ENCODE measurements around the gene PLPP3. TPM values are rescaled to one million over a fixed set of nuclear protein-coding genes. Genes with fewer than 3 reads are reported as not detected.

PLPP3 gene
- total RNA-seq, 1 donor = 1.4 TPM

DNA sequence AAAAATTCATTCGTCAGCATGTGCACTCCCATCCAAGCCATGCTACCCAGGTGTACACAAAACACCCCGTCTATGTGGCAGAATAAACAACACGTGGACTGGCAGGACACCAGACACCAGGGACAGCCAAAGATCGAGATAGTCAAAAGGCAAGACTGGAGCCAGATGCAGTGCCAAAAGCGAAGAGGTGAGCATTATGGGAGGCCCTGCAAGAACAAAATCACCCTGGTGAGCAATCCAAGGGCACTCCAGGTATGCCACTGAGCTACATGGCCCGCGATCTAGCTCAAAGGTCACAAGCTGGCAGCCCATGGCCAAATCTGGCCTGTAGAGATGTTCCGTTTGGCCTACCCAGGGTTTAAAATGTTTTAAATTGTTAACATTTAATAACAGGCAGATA lies 33.7 kb downstream of the PLPP3 start:
- Histone ChIP-seq H3K27me3 (ENCODE audit: insufficient read depth, low read length) (no peaks in the 10 kb centered on the region), H3K4me1 (ENCODE audit: insufficient read depth, low read length) (no peaks in the 10 kb centered on the region), H3K9me3 (ENCODE audit: low read depth, low read length) (no peaks in the 10 kb centered on the region), H3K4me3 (ENCODE audit: low read length) (no peak overlapping the region)

DNA sequence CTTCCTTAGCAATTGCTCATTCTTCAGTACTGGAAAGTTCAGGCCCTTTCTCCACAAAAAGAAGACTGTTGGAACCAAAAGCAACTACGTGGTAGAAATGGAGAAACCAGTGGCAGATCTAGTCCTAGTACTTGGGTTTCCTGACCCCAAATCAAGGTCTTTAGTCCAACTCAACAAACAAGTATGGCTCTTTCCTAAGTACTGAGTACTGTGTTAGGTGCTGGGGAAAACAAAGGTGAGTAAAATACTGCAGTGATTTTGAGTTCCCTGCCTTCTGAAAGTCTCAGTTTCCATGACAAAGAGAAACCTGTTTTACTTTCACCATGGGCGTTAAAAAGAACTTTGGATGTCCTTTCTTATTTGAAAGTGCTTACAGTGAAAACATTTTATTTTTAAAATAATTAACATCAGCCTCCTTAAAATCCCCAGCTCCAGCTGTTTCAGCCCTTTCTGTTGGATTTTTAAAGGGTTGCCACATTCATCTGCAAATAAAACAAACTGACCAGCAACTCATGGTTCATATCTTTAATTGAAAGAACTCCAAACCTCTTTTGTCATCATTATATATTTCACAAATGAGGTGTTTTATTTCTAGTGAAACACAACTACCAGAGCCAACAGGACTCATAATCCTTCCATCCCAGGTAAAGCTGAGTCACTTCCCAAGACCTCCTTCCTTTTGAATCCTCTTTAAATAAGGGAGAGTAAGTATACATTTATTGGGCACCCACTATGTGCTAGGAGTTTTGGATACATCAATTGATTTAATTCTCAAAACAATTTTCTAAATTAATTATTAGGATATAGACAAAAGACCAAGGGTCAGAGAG lies 35.4 kb downstream of the PLPP3 start:
- no peaks in the 10 kb centered on the region for H3K9me3 ChIP-seq (ENCODE audit: low read depth, low read length)
- no peaks in the 10 kb centered on the region for H3K4me1 ChIP-seq (ENCODE audit: insufficient read depth, low read length)
- no peak overlapping the region for H3K4me3 ChIP-seq (ENCODE audit: low read length)
- no peaks in the 10 kb centered on the region for H3K27me3 ChIP-seq (ENCODE audit: insufficient read depth, low read length)

GRCh38 chr1:56542651-56543050 lies 36.7 kb downstream of the PLPP3 start:
- H3K27me3 ChIP-seq (ENCODE audit: insufficient read depth, low read length) = no peaks in the 10 kb centered on the region
- H3K4me3 ChIP-seq (ENCODE audit: low read length) = no peak overlapping the region
- no peaks in the 10 kb centered on the region for H3K9me3 ChIP-seq (ENCODE audit: low read depth, low read length)
- H3K4me1 ChIP-seq (ENCODE audit: insufficient read depth, low read length) = no peaks in the 10 kb centered on the region

- Histone ChIP-seq H3K27me3 (ENCODE audit: insufficient read depth, low read length) (no peaks in the 10 kb centered on the region), H3K9me3 (ENCODE audit: low read depth, low read length) (no peaks in the 10 kb centered on the region), H3K4me3 (ENCODE audit: low read length) (no peak overlapping the region), H3K4me1 (ENCODE audit: insufficient read depth, low read length) (no peaks in the 10 kb centered on the region)
Measured at GRCh38 chr1:56541408-56541807, 38.0 kb downstream of the PLPP3 start.

- no peak overlapping the region for H3K4me3 ChIP-seq (ENCODE audit: low read length)
- H3K27me3 ChIP-seq (ENCODE audit: insufficient read depth, low read length) = no peaks in the 10 kb centered on the region
- no peaks in the 10 kb centered on the region for H3K9me3 ChIP-seq (ENCODE audit: low read depth, low read length)
- H3K4me1 ChIP-seq (ENCODE audit: insufficient read depth, low read length) = no peaks in the 10 kb centered on the region
Measured at GRCh38 chr1:56540467-56540866, 38.9 kb downstream of the PLPP3 start.

GRCh38 chr1:56539520-56539931 lies 39.8 kb downstream of the PLPP3 start:
- H3K4me1 ChIP-seq (ENCODE audit: insufficient read depth, low read length) = no peaks in the 10 kb centered on the region
- no peaks in the 10 kb centered on the region for H3K9me3 ChIP-seq (ENCODE audit: low read depth, low read length)
- no peaks in the 10 kb centered on the region for H3K27me3 ChIP-seq (ENCODE audit: insufficient read depth, low read length)
- no peak overlapping the region for H3K4me3 ChIP-seq (ENCODE audit: low read length)

GRCh38 chr1:56538532-56538931 lies 40.8 kb downstream of the PLPP3 start:
- H3K9me3 ChIP-seq (ENCODE audit: low read depth, low read length) = no peaks in the 10 kb centered on the region
- no peaks in the 10 kb centered on the region for H3K4me1 ChIP-seq (ENCODE audit: insufficient read depth, low read length)
- no peaks in the 10 kb centered on the region for H3K27me3 ChIP-seq (ENCODE audit: insufficient read depth, low read length)
- H3K4me3 ChIP-seq (ENCODE audit: low read length) = no peak overlapping the region

- no peaks in the 10 kb centered on the region for H3K4me1 ChIP-seq (ENCODE audit: insufficient read depth, low read length)
- no peak overlapping the region for H3K4me3 ChIP-seq (ENCODE audit: low read length)
- no peaks in the 10 kb centered on the region for H3K9me3 ChIP-seq (ENCODE audit: low read depth, low read length)
- H3K27me3 ChIP-seq (ENCODE audit: insufficient read depth, low read length) = no peaks in the 10 kb centered on the region
Measured at GRCh38 chr1:56537660-56538059, 41.7 kb downstream of the PLPP3 start.

DNA sequence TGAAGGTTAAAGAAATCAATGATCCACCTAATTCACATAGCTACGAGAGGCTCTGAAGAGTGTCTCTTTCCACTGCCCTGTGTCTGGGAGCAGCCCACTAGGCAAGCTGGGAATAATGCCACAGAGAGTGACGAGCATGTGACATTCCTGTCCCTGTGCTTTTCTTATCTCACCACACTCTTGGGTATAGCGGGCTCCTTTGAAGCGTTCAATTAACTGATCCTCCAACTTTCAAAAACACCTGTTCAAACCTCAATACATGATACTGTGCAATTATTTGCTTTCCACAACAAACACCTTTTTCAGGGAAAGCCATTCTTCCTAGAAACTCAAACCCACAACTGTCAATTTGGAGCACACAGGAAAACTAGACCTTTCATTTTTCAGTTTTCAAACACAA lies 43.4 kb downstream of the PLPP3 start:
- H3K4me1 ChIP-seq (ENCODE audit: insufficient read depth, low read length) = no peaks in the 10 kb centered on the region
- peaks cover 2% of the 10 kb centered on the region for H3K27me3 ChIP-seq (ENCODE audit: insufficient read depth, low read length)
- no peak overlapping the region for H3K4me3 ChIP-seq (ENCODE audit: low read length)
- H3K9me3 ChIP-seq (ENCODE audit: low read depth, low read length) = no peaks in the 10 kb centered on the region

DNA sequence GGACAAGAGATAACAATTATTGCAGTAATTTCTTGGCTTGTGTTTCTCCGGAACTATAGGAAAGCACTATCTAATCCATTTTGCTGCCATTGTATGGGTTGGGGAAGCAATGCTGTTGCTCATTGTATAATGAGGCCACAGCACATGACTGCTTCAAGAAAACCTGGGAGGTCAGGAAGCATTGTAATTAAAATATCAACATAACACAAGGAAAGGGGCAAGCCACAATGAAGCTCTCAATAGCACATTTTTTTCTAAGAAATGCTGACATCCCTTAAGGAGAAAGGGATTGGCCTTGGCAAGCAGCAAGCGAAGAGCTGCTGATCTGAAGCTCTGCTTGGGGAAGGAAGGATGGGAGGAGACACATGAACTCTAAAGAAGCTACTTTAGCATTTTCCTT lies 44.0 kb downstream of the PLPP3 start:
- no peaks in the 10 kb centered on the region for H3K4me1 ChIP-seq (ENCODE audit: insufficient read depth, low read length)
- no peaks in the 10 kb centered on the region for H3K9me3 ChIP-seq (ENCODE audit: low read depth, low read length)
- H3K27me3 ChIP-seq (ENCODE audit: insufficient read depth, low read length) = peaks cover 5% of the 10 kb centered on the region
- H3K4me3 ChIP-seq (ENCODE audit: low read length) = no peak overlapping the region

DNA sequence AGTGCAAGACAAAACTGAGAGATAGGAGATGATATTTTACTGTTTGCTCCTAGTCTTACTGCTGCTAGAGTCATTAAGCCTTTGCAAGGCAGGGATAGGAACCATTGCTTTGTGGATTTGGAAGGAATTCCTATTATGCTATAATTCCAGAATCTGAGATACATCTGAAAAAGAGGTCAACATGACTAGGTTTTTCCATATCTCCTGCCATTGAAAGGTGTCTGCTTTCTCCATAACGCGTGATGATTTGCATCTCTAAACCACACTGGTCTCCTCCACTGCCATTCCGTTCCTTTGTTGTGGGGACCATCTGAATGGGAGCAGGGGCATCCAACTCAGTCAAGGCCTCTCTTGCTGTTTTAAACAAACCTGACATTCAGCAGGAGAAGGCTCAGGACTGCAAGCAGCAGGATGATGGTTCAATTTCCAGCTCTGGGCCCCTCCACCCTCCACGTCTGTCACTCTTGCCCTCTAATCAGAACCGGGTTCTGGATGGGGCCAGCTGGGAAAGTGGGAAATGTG lies 45.2 kb downstream of the PLPP3 start:
- H3K27me3 ChIP-seq (ENCODE audit: insufficient read depth, low read length) = peaks cover 12% of the 10 kb centered on the region
- no peak overlapping the region for H3K4me3 ChIP-seq (ENCODE audit: low read length)
- H3K9me3 ChIP-seq (ENCODE audit: low read depth, low read length) = no peaks in the 10 kb centered on the region
- no peaks in the 10 kb centered on the region for H3K4me1 ChIP-seq (ENCODE audit: insufficient read depth, low read length)

DNA sequence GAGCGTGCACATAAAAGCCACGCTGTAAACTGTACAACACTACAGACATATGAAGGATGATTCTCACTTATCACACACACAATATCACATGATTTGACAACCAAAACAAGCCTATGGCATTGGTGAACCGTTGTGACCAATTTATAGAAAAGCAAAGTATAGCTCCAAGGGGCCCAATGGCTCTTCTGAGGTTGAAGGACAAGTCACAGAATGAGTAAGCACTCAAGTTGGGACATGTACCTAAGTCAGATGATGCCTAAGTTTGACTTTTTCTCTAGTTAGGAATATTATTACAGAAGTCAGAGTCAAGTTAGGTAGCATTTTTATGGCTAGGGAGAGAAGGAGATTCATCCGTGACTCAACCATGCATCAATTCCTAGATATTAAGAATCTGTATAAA lies 45.7 kb downstream of the PLPP3 start:
- Histone ChIP-seq H3K27me3 (ENCODE audit: insufficient read depth, low read length) (peaks cover 14% of the 10 kb centered on the region), H3K4me3 (ENCODE audit: low read length) (no peak overlapping the region), H3K9me3 (ENCODE audit: low read depth, low read length) (no peaks in the 10 kb centered on the region), H3K4me1 (ENCODE audit: insufficient read depth, low read length) (no peaks in the 10 kb centered on the region)

DNA sequence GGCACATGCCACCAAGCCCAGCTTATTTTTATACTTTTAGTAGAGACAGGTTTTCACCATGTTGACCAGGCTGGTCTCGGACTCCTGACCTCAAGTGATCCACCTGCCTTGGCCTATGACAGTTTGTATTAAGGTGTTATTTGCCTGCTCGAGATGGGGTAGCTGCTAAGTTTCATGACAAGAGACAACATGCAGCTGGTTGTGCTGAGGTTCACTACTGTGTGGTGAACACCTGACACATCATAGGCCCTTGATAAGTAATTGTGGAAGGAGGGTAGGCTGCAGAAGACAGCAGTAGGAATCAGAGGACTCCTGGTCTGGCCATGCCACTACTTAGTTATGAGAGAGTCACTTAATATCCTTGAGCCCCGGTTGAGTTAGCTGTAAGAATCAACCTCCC lies 46.2 kb downstream of the PLPP3 start:
- H3K27me3 ChIP-seq (ENCODE audit: insufficient read depth, low read length) = peaks cover 18% of the 10 kb centered on the region
- no peaks in the 10 kb centered on the region for H3K9me3 ChIP-seq (ENCODE audit: low read depth, low read length)
- no peak overlapping the region for H3K4me3 ChIP-seq (ENCODE audit: low read length)
- no peaks in the 10 kb centered on the region for H3K4me1 ChIP-seq (ENCODE audit: insufficient read depth, low read length)

GRCh38 chr1:56532350-56532683 lies 47.0 kb downstream of the PLPP3 start:
- Histone ChIP-seq H3K27me3 (ENCODE audit: insufficient read depth, low read length) (peaks cover 27% of the 10 kb centered on the region), H3K9me3 (ENCODE audit: low read depth, low read length) (no peaks in the 10 kb centered on the region), H3K4me3 (ENCODE audit: low read length) (no peak overlapping the region), H3K4me1 (ENCODE audit: insufficient read depth, low read length) (no peaks in the 10 kb centered on the region)

- Histone ChIP-seq H3K27me3 (ENCODE audit: insufficient read depth, low read length) (peaks cover 29% of the 10 kb centered on the region), H3K4me1 (ENCODE audit: insufficient read depth, low read length) (peaks cover 2% of the 10 kb centered on the region), H3K9me3 (ENCODE audit: low read depth, low read length) (no peaks in the 10 kb centered on the region), H3K4me3 (ENCODE audit: low read length) (no peak overlapping the region)
Measured at GRCh38 chr1:56531624-56532349, 47.6 kb downstream of the PLPP3 start.
